Stimulated activated CD8-positive, alpha-beta memory T cell treated with anti-CD3 and anti-CD28 coated beads, Interleukin-4, amount 100 ng/mL, for 24 hours (primary cell): ENCODE measurements around the gene RAPSN.

ENCODE experiments used
- DNase-seq: peaks from one replicate; pipeline ENCODE4 v3.0.0-alpha.2; 2020; ENCODE audit warnings: low read depth

Gene RAPSN

GRCh38 chr11:47464483-47464882 is 15.5 kb upstream of the RAPSN start:
- DNase-seq: no peak

- DNase-seq: no peak
These were observed 12.9 kb upstream of the RAPSN start for GRCh38 chr11:47461876-47462275.

- no peak for DNase-seq
These were observed 11.8 kb upstream of the RAPSN start for GRCh38 chr11:47460571-47461235.

- peak; percentile 37 for DNase-seq
These were observed 5.3 kb upstream of the RAPSN start for GRCh38 chr11:47454258-47454671.

- DNase-seq: no peak
These were observed 4.4 kb upstream of the RAPSN start for GRCh38 chr11:47453365-47453764.

GRCh38 chr11:47451990-47452389 is 3.1 kb upstream of the RAPSN start:
- no peak for DNase-seq

- no peak for DNase-seq
These were observed 2.5 kb upstream of the RAPSN start for GRCh38 chr11:47451436-47451835.

- no peak for DNase-seq
These were observed 605 bp upstream of the RAPSN start for GRCh38 chr11:47449541-47449940.

- DNase-seq: no peak
These were observed 1.0 kb downstream of the RAPSN start for GRCh38 chr11:47447906-47448305.

GRCh38 chr11:47446833-47447232 is 2.1 kb downstream of the RAPSN start:
- DNase-seq: no peak

- no peak for DNase-seq
These were observed 3.1 kb downstream of the RAPSN start for GRCh38 chr11:47445840-47446239.

GRCh38 chr11:47443817-47444216 is 5.1 kb downstream of the RAPSN start:
- DNase-seq: no peak

- DNase-seq: no peak
These were observed 5.8 kb downstream of the RAPSN start for GRCh38 chr11:47443028-47443700.

- DNase-seq: no peak
These were observed 6.4 kb downstream of the RAPSN start for GRCh38 chr11:47442514-47442913.

- no peak for DNase-seq
These were observed 7.5 kb downstream of the RAPSN start for GRCh38 chr11:47441421-47441820.

GRCh38 chr11:47440054-47440476 is 8.9 kb downstream of the RAPSN start:
- no peak for DNase-seq

- no peak for DNase-seq
These were observed 10.2 kb downstream of the RAPSN start for GRCh38 chr11:47438721-47439120.

- no peak for DNase-seq
These were observed 11.1 kb downstream of the RAPSN start for GRCh38 chr11:47437746-47438418.

- DNase-seq: no peak
These were observed 11.7 kb downstream of the RAPSN start for GRCh38 chr11:47437218-47437745.

GRCh38 chr11:47436726-47437125 is 12.2 kb downstream of the RAPSN start:
- no peak for DNase-seq

GRCh38 chr11:47435687-47436086 is 13.2 kb downstream of the RAPSN start:
- DNase-seq: no peak

- DNase-seq: no peak
These were observed 14.7 kb downstream of the RAPSN start for GRCh38 chr11:47434011-47434786.
